CD8-positive, alpha-beta memory T cell (primary cell): Measurements from ENCODE around the gene SMIM12. TPM values are rescaled to one million over a fixed set of nuclear protein-coding genes. Genes with fewer than 3 reads are reported as not detected.
A peak's percentile ranks its signal among the peaks of the same experiment; 100 is the strongest.

Experiments used
- CTCF ChIA-PET: fragments of 350-600 bp; sonication (Branson Sonifier 250); formaldehyde crosslinking; loops from one replicate; lab custom pipeline; 2021; ENCODE audit warnings: antibody characterized with exemption; lab: Charles Lee
- POLR2A ChIA-PET: fragments of 350-600 bp; sonication (Branson Sonifier 250); formaldehyde crosslinking; loops from one replicate; lab custom pipeline; 2021; ENCODE audit warnings: antibody characterized with exemption; lab: Charles Lee
- DNase-seq, 5 donors: peaks; one replicate each; pipeline versions ENCODE4 v3.0.0 to v3.0.0-alpha.2; 2020 to 2022; ENCODE audit warnings: mixed read lengths in 1 of 5
- H3K27ac ChIP-seq: one replicate; pipeline ENCODE4 v1.7.0; 2013; ENCODE audit warnings: low read depth, mild to moderate bottlenecking, low read length, moderate library complexity
- H3K27me3 ChIP-seq: 2 replicates; pipeline ENCODE4 v1.7.0; 2013; ENCODE audit warnings: low read length, mild to moderate bottlenecking; ENCODE audit not compliant: insufficient read depth, poor library complexity, severe bottlenecking
- H3K36me3 ChIP-seq: 2 replicates; pipeline ENCODE4 v1.7.0; 2013; ENCODE audit warnings: mild to moderate bottlenecking, low read length, moderate library complexity; ENCODE audit not compliant: insufficient read depth
- H3K4me1 ChIP-seq: 2 replicates; pipeline ENCODE4 v1.7.0; 2013; ENCODE audit warnings: mild to moderate bottlenecking, low read length, moderate library complexity; ENCODE audit not compliant: insufficient read depth
- H3K4me3 ChIP-seq: 2 replicates; pipeline ENCODE4 v1.7.0; 2013; ENCODE audit warnings: mild to moderate bottlenecking, low read length
- H3K9me3 ChIP-seq: 2 replicates; pipeline ENCODE4 v1.7.0; 2013; ENCODE audit warnings: mild to moderate bottlenecking, low read length
- H3K27ac Mint-ChIP-seq, 8 donors: one replicate each; pipeline ENCODE4 v1.8.0; 2020 to 2021; ENCODE audit warnings: mixed read lengths in 8 of 8, mild to moderate bottlenecking in 6 of 8, inconsistent platforms in 3 of 8, moderate library complexity in 3 of 8
- H3K27me3 Mint-ChIP-seq, 2 donors: one replicate each; pipeline ENCODE4 v1.8.0; 2020 to 2021; ENCODE audit warnings: mixed read lengths in 2 of 2, mild to moderate bottlenecking in 1 of 2, moderate library complexity in 1 of 2
- H3K36me3 Mint-ChIP-seq, 3 donors: one replicate each; pipeline ENCODE4 v1.8.0; 2020 to 2021; ENCODE audit warnings: mixed read lengths in 3 of 3, inconsistent platforms in 1 of 3, mild to moderate bottlenecking in 1 of 3
- H3K4me1 Mint-ChIP-seq, 3 donors: one replicate each; pipeline ENCODE4 v1.8.0; 2020 to 2021; ENCODE audit warnings: mixed read lengths in 3 of 3, inconsistent platforms in 1 of 3, mild to moderate bottlenecking in 1 of 3
- H3K4me3 Mint-ChIP-seq, 7 donors: one replicate each; pipeline ENCODE4 v1.8.0; 2020 to 2021; ENCODE audit warnings: mixed read lengths in 7 of 7, mild to moderate bottlenecking in 6 of 7, moderate library complexity in 4 of 7, inconsistent platforms in 2 of 7
- H3K9me3 Mint-ChIP-seq, 5 donors: one replicate each; pipeline ENCODE4 v1.8.0; 2020 to 2022; ENCODE audit warnings: mixed read lengths in 5 of 5, mild to moderate bottlenecking in 3 of 5, moderate library complexity in 2 of 5, inconsistent platforms in 1 of 5
- polyA plus RNA-seq: library from polyadenylated mRNA; unstranded; fragments of 300-500 nt; fragmentation: Illumina TruSeq; gene quantifications from one replicate; pipeline ENCODE4 v1.2.3, GENCODE V29; 2021
- total RNA-seq, 2 experiments: library from RNA; stranded (reverse); gene quantifications; one replicate each; pipeline ENCODE4 v1.2.3, GENCODE V29; 2021

The SMIM12 gene
- total and polyA plus RNA-seq, 3 experiments from 2014 or later, result 76.3 to 92.7 (median 79.1) TPM

DNA sequence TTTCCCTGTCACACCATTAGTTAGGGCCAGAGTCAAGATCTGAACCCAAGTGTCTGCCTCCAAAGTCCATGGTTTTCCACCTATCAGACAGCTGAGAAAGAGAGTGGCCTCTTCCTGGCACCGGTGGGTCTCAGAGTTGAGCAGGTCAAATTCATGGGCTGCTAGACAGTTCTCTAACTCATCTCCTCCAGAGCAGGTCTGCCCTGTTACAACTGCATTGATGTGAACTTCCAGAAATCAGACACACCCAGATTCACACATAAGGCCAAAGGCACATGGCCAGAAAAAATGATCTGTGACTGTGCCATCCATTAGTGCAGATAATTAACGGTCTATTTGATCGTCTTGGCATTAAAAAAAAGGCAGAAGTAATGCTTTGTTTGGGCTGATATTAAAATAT, 17.5 kb downstream of the SMIM12 start:
- no peak overlapping the region for H3K27ac ChIP-seq
- no peaks in the 10 kb centered on the region for H3K36me3 ChIP-seq
- H3K27me3 ChIP-seq, result no peaks in the 10 kb centered on the region
- Mint-ChIP-seq H3K27ac (no peak overlapping the region), H3K27me3 (no peaks in the 10 kb centered on the region), H3K36me3 (peaks cover 0 to 17% (median 4%) of the 10 kb centered on the region in 3 donors), H3K9me3 (no peaks in the 10 kb centered on the region), H3K4me1 (peaks cover 0 to 23% (median 7%) of the 10 kb centered on the region in 3 donors), H3K4me3 (peak overlapping the region in 1 of 7 donors; percentile 16)
- CTCF ChIA-PET, result interaction anchor here (1.2 kb wide), 1 partner anchor 11 kb away, joined by 7 read pairs; no protein-coding TSS in a partner anchor
- H3K4me1 ChIP-seq, result peaks cover 15% of the 10 kb centered on the region
- POLR2A ChIA-PET, result no interaction called here
- no peak overlapping the region for H3K4me3 ChIP-seq
- no peak for DNase-seq
- no peaks in the 10 kb centered on the region for H3K9me3 ChIP-seq

DNA sequence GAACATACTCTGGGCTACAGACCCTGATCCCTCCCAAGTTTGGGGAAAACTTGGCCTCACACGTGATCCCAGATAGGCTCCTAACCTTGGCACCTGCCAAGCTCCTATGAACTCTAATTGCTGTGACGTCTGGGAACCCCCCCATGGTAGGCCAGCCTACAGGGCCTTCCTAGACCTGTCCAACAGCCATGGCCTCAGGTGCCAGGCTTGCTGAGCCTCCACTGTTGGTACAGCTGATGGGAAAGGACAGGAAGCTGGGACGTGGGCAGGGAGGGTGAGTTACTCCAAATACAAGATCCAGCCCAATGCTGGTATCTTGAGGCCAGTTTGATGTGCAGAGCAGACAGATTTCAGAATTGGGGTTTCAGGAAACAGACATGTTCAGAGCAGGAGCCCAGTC, 19.1 kb downstream of the SMIM12 start:
- H3K4me3 ChIP-seq, result no peak overlapping the region
- CTCF ChIA-PET, result no interaction called here

DNA sequence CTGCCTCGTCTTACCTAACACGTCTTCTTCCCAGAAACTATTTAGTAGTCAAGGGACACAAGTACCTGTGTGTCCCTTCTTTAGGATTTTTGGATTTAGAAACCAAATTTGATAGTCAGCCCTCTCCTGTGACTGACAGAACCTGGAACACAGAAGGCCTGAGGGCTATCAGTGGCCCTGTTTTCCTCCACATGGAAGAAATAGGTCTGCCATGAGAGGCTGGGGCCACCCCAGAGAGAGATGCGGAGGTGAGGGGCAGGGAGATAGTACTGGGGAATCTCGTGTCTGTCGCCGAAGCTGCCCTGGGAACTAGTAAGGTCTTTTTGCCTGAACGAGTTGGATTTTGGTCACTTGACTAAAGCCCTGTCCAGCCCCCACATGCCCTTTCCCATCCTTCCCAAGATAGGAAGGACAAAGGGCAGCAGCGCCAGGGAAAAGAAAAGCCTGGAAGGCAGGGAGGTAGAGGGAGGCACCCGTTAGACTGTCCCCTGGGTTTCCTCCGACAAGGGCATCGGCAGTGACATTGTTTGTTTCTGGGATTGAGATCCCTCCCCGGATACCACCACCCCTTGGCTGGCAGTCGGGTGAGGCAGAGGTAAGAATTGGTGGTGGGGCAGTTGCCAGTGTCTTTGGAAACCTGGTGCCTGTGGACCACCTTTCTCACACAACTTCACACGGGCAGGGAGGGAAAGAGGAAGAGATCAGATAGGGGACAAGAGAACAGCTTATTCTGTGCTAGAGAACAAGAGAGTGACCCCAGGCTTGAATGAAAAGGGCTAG, 19.8 kb downstream of the SMIM12 start:
- POLR2A ChIA-PET, result no interaction called here
- peaks cover 0 to 15% (median 9%) of the 10 kb centered on the region in 3 donors for H3K4me1 Mint-ChIP-seq
- no peak overlapping the region for H3K27ac ChIP-seq

More for the DNA sequence above, 19.1 kb downstream of the SMIM12 start:
- Mint-ChIP-seq H3K27ac (peak overlapping the region in 1 of 8 donors; percentile 84), H3K27me3 (peaks cover 0 to 2% of the 10 kb centered on the region in 2 donors), H3K4me3 (no peak overlapping the region), H3K4me1 (peaks cover 0 to 18% (median 8%) of the 10 kb centered on the region in 3 donors), H3K9me3 (no peaks in the 10 kb centered on the region), H3K36me3 (peaks cover 0 to 13% (median 5%) of the 10 kb centered on the region in 3 donors)
- DNase-seq, result no peak
- Histone ChIP-seq H3K4me1 (peaks cover 15% of the 10 kb centered on the region), H3K27me3 (no peaks in the 10 kb centered on the region), H3K27ac (no peak overlapping the region), H3K9me3 (no peaks in the 10 kb centered on the region), H3K36me3 (no peaks in the 10 kb centered on the region)
- POLR2A ChIA-PET, result no interaction called here

GRCh38 chr1:34833711-34834110, 25.8 kb downstream of the SMIM12 start:
- H3K27me3 Mint-ChIP-seq, result peaks cover 0 to 2% of the 10 kb centered on the region in 2 donors
- peak overlapping the region in 1 of 8 donors; percentile 9 for H3K27ac Mint-ChIP-seq
- DNase-seq, result no peak
- no peaks in the 10 kb centered on the region for H3K9me3 Mint-ChIP-seq
- H3K4me1 Mint-ChIP-seq, result peaks cover 0 to 2% (median 0%) of the 10 kb centered on the region in 3 donors
- ChIA-PET CTCF (no interaction called here), POLR2A (no interaction called here)
- H3K4me1 ChIP-seq, result no peaks in the 10 kb centered on the region
- no peak overlapping the region for H3K4me3 ChIP-seq
- H3K36me3 Mint-ChIP-seq, result peaks cover 1 to 8% (median 7%) of the 10 kb centered on the region in 3 donors
- no peak overlapping the region for H3K4me3 Mint-ChIP-seq
- H3K36me3 ChIP-seq, result no peaks in the 10 kb centered on the region
- no peak overlapping the region for H3K27ac ChIP-seq
- H3K27me3 ChIP-seq, result no peaks in the 10 kb centered on the region
- no peaks in the 10 kb centered on the region for H3K9me3 ChIP-seq

More for the DNA sequence above, 19.8 kb downstream of the SMIM12 start:
- no peak for DNase-seq
- H3K4me3 ChIP-seq, result no peak overlapping the region
- Mint-ChIP-seq H3K36me3 (peaks cover 0 to 13% (median 7%) of the 10 kb centered on the region in 3 donors), H3K9me3 (no peaks in the 10 kb centered on the region), H3K27ac (peak overlapping the region in 1 of 8 donors; percentile 23), H3K4me3 (no peak overlapping the region), H3K27me3 (peaks cover 0 to 2% of the 10 kb centered on the region in 2 donors)
- peaks cover 15% of the 10 kb centered on the region for H3K4me1 ChIP-seq
- H3K27me3 ChIP-seq, result no peaks in the 10 kb centered on the region
- H3K9me3 ChIP-seq, result no peaks in the 10 kb centered on the region
- CTCF ChIA-PET, result no interaction called here
- no peaks in the 10 kb centered on the region for H3K36me3 ChIP-seq

GRCh38 chr1:34831721-34832246, 27.8 kb downstream of the SMIM12 start:
- Mint-ChIP-seq H3K36me3 (peaks cover 1 to 8% (median 7%) of the 10 kb centered on the region in 3 donors), H3K4me3 (no peak overlapping the region), H3K4me1 (peaks cover 0 to 2% (median 0%) of the 10 kb centered on the region in 3 donors), H3K27ac (peak overlapping the region in 1 of 8 donors; percentile 52), H3K27me3 (peaks cover 0 to under 1% of the 10 kb centered on the region in 2 donors), H3K9me3 (no peaks in the 10 kb centered on the region)
- Histone ChIP-seq H3K4me1 (no peaks in the 10 kb centered on the region), H3K9me3 (no peaks in the 10 kb centered on the region), H3K27me3 (no peaks in the 10 kb centered on the region), H3K4me3 (no peak overlapping the region), H3K27ac (no peak overlapping the region), H3K36me3 (no peaks in the 10 kb centered on the region)
- no peak for DNase-seq
- ChIA-PET CTCF (interaction anchor here (1.7 kb wide), 1 partner anchor 21 kb away, joined by 6 read pairs; no protein-coding TSS in a partner anchor), POLR2A (no interaction called here)

DNA sequence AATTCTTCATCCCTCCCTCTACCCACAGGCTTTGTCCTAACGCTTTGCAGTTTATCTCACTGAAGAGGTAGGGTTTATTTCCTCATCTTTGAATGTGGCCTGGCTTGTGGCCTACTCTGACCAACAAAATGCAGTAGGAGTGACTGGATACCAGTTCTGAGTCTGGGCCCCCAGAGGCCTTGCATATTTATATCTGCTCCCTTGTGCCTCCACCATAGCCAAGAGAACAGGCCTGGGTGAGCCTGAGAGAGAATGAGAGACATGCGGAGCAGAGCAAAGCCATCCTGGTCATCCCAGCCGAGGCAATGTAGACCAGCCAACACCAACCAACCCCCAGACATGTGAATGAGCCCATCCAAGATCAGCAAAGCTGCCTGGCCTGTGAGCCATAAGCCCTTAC, 30.3 kb downstream of the SMIM12 start:
- peaks cover 0 to 2% of the 10 kb centered on the region in 2 donors for H3K27me3 Mint-ChIP-seq
- no peak overlapping the region for H3K4me3 Mint-ChIP-seq
- H3K36me3 Mint-ChIP-seq, result peaks cover 1 to 7% (median 4%) of the 10 kb centered on the region in 3 donors
- H3K36me3 ChIP-seq, result no peaks in the 10 kb centered on the region
- no peaks in the 10 kb centered on the region for H3K27me3 ChIP-seq
- no peak overlapping the region for H3K27ac ChIP-seq
- no peaks in the 10 kb centered on the region for H3K9me3 ChIP-seq
- H3K4me3 ChIP-seq, result no peak overlapping the region
- DNase-seq, result no peak
- H3K4me1 ChIP-seq, result no peaks in the 10 kb centered on the region
- H3K4me1 Mint-ChIP-seq, result no peaks in the 10 kb centered on the region
- ChIA-PET POLR2A (no interaction called here), CTCF (no interaction called here)
- H3K27ac Mint-ChIP-seq, result no peak overlapping the region
- no peaks in the 10 kb centered on the region for H3K9me3 Mint-ChIP-seq

- H3K27me3 ChIP-seq, result no peaks in the 10 kb centered on the region
- no peaks in the 10 kb centered on the region for H3K4me1 ChIP-seq
- no peak overlapping the region for H3K27ac ChIP-seq
- H3K27ac Mint-ChIP-seq, result no peak overlapping the region
- no peaks in the 10 kb centered on the region for H3K36me3 ChIP-seq
- no peaks in the 10 kb centered on the region for H3K4me1 Mint-ChIP-seq
- no peaks in the 10 kb centered on the region for H3K9me3 Mint-ChIP-seq
- peaks cover 1 to 7% (median 6%) of the 10 kb centered on the region in 3 donors for H3K36me3 Mint-ChIP-seq
- DNase-seq, result no peak
- ChIA-PET CTCF (no interaction called here), POLR2A (no interaction called here)
- H3K4me3 ChIP-seq, result no peak overlapping the region
- peaks cover 0 to 2% of the 10 kb centered on the region in 2 donors for H3K27me3 Mint-ChIP-seq
- H3K4me3 Mint-ChIP-seq, result no peak overlapping the region
- no peaks in the 10 kb centered on the region for H3K9me3 ChIP-seq
These were observed 30.9 kb downstream of the SMIM12 start for GRCh38 chr1:34828611-34829010.

- no peaks in the 10 kb centered on the region for H3K4me1 ChIP-seq
- no peaks in the 10 kb centered on the region for H3K9me3 ChIP-seq
- ChIA-PET CTCF (no interaction called here), POLR2A (no interaction called here)
- DNase-seq, result no peak
- H3K36me3 ChIP-seq, result no peaks in the 10 kb centered on the region
- H3K27me3 ChIP-seq, result no peaks in the 10 kb centered on the region
- H3K27ac Mint-ChIP-seq, result peak overlapping the region in 1 of 8 donors; percentile 29
- H3K4me3 Mint-ChIP-seq, result no peak overlapping the region
- no peaks in the 10 kb centered on the region for H3K9me3 Mint-ChIP-seq
- H3K4me3 ChIP-seq, result no peak overlapping the region
- H3K4me1 Mint-ChIP-seq, result no peaks in the 10 kb centered on the region
- H3K27ac ChIP-seq, result no peak overlapping the region
- peaks cover 0 to 2% of the 10 kb centered on the region in 2 donors for H3K27me3 Mint-ChIP-seq
- peaks cover under 1 to 3% (median under 1%) of the 10 kb centered on the region in 3 donors for H3K36me3 Mint-ChIP-seq
These were observed 32.1 kb downstream of the SMIM12 start for GRCh38 chr1:34827341-34827941.
